GM12878 (cell line): ENCODE results near the gene NID1. TPM values are rescaled to one million over a fixed set of nuclear protein-coding genes. Genes with fewer than 3 reads are reported as not detected.
A peak's percentile ranks its signal among the peaks of the same experiment; 100 is the strongest.

Source experiments
- ATAC-seq: fragments of 200-7000 bp; cut with Tn5 transposase; 3 replicates; pipeline ENCODE4 v1.9.1; 2020; ENCODE audit warnings: mild to moderate bottlenecking, moderate library complexity
- BruUV-seq: library from RNA; stranded (reverse); fragments of 400-500 nt; replicated peaks from 2 replicates; lab custom pipeline; 2021; lab: Mats Ljungman, UMichigan
- CTCF ChIA-PET: fragments of 300-600 bp; sonication (Branson Sonifier 250); formaldehyde crosslinking; extraction: SDS; loops from one replicate; lab custom pipeline; 2021; ENCODE audit warnings: inconsistent platforms; lab: Yijun Ruan, JAX
- POLR2A ChIA-PET: fragments of 350-600 bp; formaldehyde crosslinking; extraction: SDS; loops from one replicate; lab custom pipeline; 2021; ENCODE audit warnings: inconsistent platforms; lab: Charles Lee
- RAD21 ChIA-PET: fragments of 300-600 bp; sonication (Branson Sonifier 250); formaldehyde crosslinking; loops from one replicate; lab custom pipeline; 2023; ENCODE audit warnings: antibody characterized with exemption; ENCODE audit not compliant: unreplicated experiment; lab: Charles Lee
- SMC1A ChIA-PET: fragments of 300-600 bp; sonication (Branson Sonifier 250); formaldehyde crosslinking; loops from one replicate; lab custom pipeline; 2023; ENCODE audit not compliant: unreplicated experiment, uncharacterized antibody; lab: Charles Lee
- DNase-seq: peaks from one replicate; pipeline ENCODE4 v3.0.0-alpha.2; 2011; ENCODE audit warnings: low read depth, low spot score
- FAIRE-seq: peaks from 3 replicates; lab custom pipeline; 2011; peaks lifted over from hg19 to GRCh38; lab: Jason Lieb, UNC
- H2AFZ ChIP-seq: 2 replicates; pipeline ENCODE4 v1.6.0; 2011; ENCODE audit warnings: low read depth, low read length, control low read depth; ENCODE audit not compliant: control insufficient read depth
- H3K27ac ChIP-seq: 2 replicates; pipeline ENCODE4 v1.5.1; 2011; ENCODE audit warnings: control low read depth; ENCODE audit not compliant: control insufficient read depth, insufficient read depth
- H3K27me3 ChIP-seq, 2 experiments: replicated peaks in 1 of 2; 2 replicates each; pipeline versions ENCODE4 v1.6.0 to v1.6.1; 2011; ENCODE audit warnings: low read length in 1 of 2; ENCODE audit not compliant: control insufficient read depth in 2 of 2, insufficient read depth in 2 of 2
- H3K36me3 ChIP-seq, 2 experiments: 2 replicates each; pipeline ENCODE4 v1.5.1; 2011; ENCODE audit warnings: low read length in 1 of 2; ENCODE audit not compliant: control insufficient read depth in 2 of 2, insufficient read depth in 2 of 2
- H3K4me1 ChIP-seq: 2 replicates; pipeline ENCODE4 v1.6.1; 2011; ENCODE audit warnings: mild to moderate bottlenecking, low read length, moderate library complexity, mixed read lengths; ENCODE audit not compliant: control insufficient read depth, insufficient read depth
- H3K4me2 ChIP-seq: 2 replicates; pipeline ENCODE4 v1.6.0; 2011; ENCODE audit warnings: control low read depth; ENCODE audit not compliant: control insufficient read depth, insufficient read depth
- H3K4me3 ChIP-seq: fragments of 200-600 bp; sonication (generic); 2 replicates; pipeline ENCODE4 v1.5.1; 2016
- H3K79me2 ChIP-seq: 2 replicates; pipeline ENCODE4 v1.6.0; 2011; ENCODE audit warnings: low read length; ENCODE audit not compliant: control insufficient read depth, insufficient read depth
- H3K9ac ChIP-seq: 2 replicates; pipeline ENCODE4 v1.8.0; 2011; ENCODE audit warnings: low read length, control low read depth, mixed read lengths; ENCODE audit not compliant: control insufficient read depth, insufficient read depth
- H3K9me3 ChIP-seq: replicated peaks from 3 replicates; pipeline ENCODE4 v1.5.1; 2011; ENCODE audit warnings: mild to moderate bottlenecking, low read length; ENCODE audit not compliant: control insufficient read depth, insufficient read depth
- H4K20me1 ChIP-seq: 2 replicates; pipeline ENCODE4 v1.6.0; 2011; ENCODE audit not compliant: control insufficient read depth, insufficient read depth
- CHD4 ChIP-seq: fragments of 200-600 bp; sonication (generic); IDR thresholded peaks from 2 replicates; pipeline ENCODE4 v1.6.1; 2016; ENCODE audit warnings: mild to moderate bottlenecking
- DPF2 ChIP-seq: fragments of 450-650 bp; IDR thresholded peaks from 2 replicates; pipeline ENCODE4 v1.6.1; 2017; ENCODE audit warnings: mild to moderate bottlenecking
- IRF4 ChIP-seq: IDR thresholded peaks from 2 replicates; pipeline ENCODE4 v1.6.1; 2011; ENCODE audit warnings: low read depth, low read length
- MTA3 ChIP-seq: IDR thresholded peaks from 2 replicates; pipeline ENCODE4 v1.6.1; 2012; ENCODE audit warnings: low read length, inconsistent platforms, borderline replicate concordance
- NFYB ChIP-seq: IDR thresholded peaks from 2 replicates; pipeline ENCODE4 v1.6.1; 2011; ENCODE audit warnings: low read depth, mild to moderate bottlenecking, low read length, improper control_type of control experiment, moderate library complexity; ENCODE audit not compliant: insufficient read depth
- RAD21 ChIP-seq: IDR thresholded peaks from 2 replicates; pipeline ENCODE4 v1.6.1; 2011; ENCODE audit warnings: mild to moderate bottlenecking, low read depth, low read length, moderate library complexity; ENCODE audit not compliant: insufficient read depth
- SMAD1 ChIP-seq: fragments of 450-650 bp; IDR thresholded peaks from 2 replicates; pipeline ENCODE4 v1.6.1; 2018; ENCODE audit warnings: mild to moderate bottlenecking, low read depth; ENCODE audit not compliant: partially characterized antibody
- TAF1 ChIP-seq: IDR thresholded peaks from 2 replicates; pipeline ENCODE4 v1.6.1; 2011; ENCODE audit warnings: mild to moderate bottlenecking, low read depth, low read length, borderline replicate concordance
- TARDBP ChIP-seq: IDR thresholded peaks from 2 replicates; pipeline ENCODE4 v1.6.1; 2016; ENCODE audit warnings: borderline replicate concordance
- ZSCAN29 ChIP-seq: fragments of 450-650 bp; IDR thresholded peaks from 2 replicates; pipeline ENCODE4 v1.6.1; 2017; ENCODE audit warnings: mild to moderate bottlenecking, moderate library complexity
- WGBS: methylation state at CpG from one replicate; pipeline ENCODE4 v1.1.6; 2016; ENCODE audit warnings: low lambda C conversion rate; ENCODE audit not compliant: insufficient replicate concordance, insufficient coverage; ENCODE audit errors: missing lambda C conversion rate; 5-methylcytosine and 5-hydroxymethylcytosine counted together
- in situ Hi-C: fragments of 300-500 bp; cut with MboI; formaldehyde crosslinking; loops from 9 replicates; pipeline ENCODE4 v1.14.3; 2018; ENCODE audit warnings: mixed read lengths
- intact Hi-C: fragments of 100-400 bp; cut with micrococcal nuclease; formaldehyde crosslinking; loops from one replicate; pipeline ENCODE4 v1.14.2; 2022; ENCODE audit not compliant: unreplicated experiment
- polyA plus RNA-seq, 11 experiments: library from polyadenylated mRNA; depleted of rRNA in 4 of 11; unstranded in 6 of 11; stranded (reverse) in 5 of 11; fragments of >200 nt; fragmentation: Nextera tagmentation in 4 of 11; fragmentation: Illumina TruSeq in 1 of 11; extraction: Ambion mirVana in 4 of 11; extraction: Trizol in 1 of 11; gene quantifications; 1 replicate in 1 of 11; 2 replicates in 10 of 11; pipeline versions ENCODE4 v1.2.1 to v1.2.3, GENCODE V29; 2011 to 2016; ENCODE audit warnings: inconsistent platforms in 2 of 11, missing spikeins in 2 of 11, low read depth in 1 of 11
- total RNA-seq, 4 experiments: library from RNA; depleted of rRNA in 3 of 4; stranded (reverse); fragments of >200 nt in 3 of 4; fragmentation: Illumina TruSeq in 1 of 4; extraction: Trizol in 1 of 4; gene quantifications; 2 replicates each; pipeline versions ENCODE4 v1.2.1 to v1.2.3, GENCODE V29; 2013 to 2021
- TF ChIP-seq, protein P1 (sequence below): fragments of 450-650 bp; IDR thresholded peaks from 2 replicates; pipeline ENCODE4 v1.6.1; 2017; ENCODE audit warnings: mild to moderate bottlenecking, moderate library complexity
- TF ChIP-seq, protein P2 (sequence below): IDR thresholded peaks from 2 replicates; pipeline ENCODE4 v1.6.1; 2012; ENCODE audit warnings: low read depth, low read length, improper control_type of control experiment
- TF ChIP-seq, protein P3 (sequence below): IDR thresholded peaks from 2 replicates; pipeline ENCODE4 v1.6.1; 2012; ENCODE audit warnings: improper control_type of control experiment, low read depth, low read length; ENCODE audit not compliant: insufficient replicate concordance

Gene NID1
- total and polyA plus RNA-seq, 10 of the 15 experiments (the other 5 are each of a cell fraction or from before 2014, with no cell fraction given) = 4.2 to 25.7 (median 11.3) TPM

DNA sequence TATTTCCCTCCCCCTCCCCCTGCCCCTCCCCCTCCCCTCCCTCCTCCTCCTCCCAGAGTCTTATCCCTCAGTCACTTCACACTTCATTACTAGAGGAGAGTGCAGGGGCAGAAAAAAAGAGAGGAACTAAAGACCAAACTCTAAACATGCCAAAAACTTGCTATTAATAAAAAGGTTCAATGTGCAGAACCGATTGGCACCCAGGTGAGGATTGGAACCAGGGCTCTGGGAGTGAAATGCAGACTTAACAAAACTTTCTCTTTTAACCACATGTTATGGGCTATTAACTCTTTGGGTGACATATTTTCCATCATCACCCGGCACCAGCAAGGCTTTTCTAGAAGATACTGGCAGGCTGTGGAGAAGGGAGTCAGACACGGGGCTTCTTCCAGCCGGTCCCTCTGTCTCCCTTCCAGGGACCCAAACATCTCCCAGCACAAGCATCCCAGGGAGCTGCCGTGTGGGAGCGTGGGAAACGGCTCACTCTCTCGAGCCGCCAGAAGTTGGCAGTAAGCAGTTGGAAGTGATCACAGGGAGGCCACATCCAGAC, 13.6 kb downstream of the NID1 start:
- RAD21 ChIA-PET = interaction anchor here (0.9 kb wide), 1 partner anchor 79 kb away, joined by 3 read pairs; no protein-coding TSS in a partner anchor
- TF ChIP-seq DPF2 (no peak), CHD4 (no peak), RAD21 (no peak), IRF4 (no peak), SMAD1 (no peak), TARDBP (no peak), ZSCAN29 (no peak), TAF1 (no peak), NFYB (no peak), MTA3 (no peak)
- TF ChIP-seq, protein P1, sequence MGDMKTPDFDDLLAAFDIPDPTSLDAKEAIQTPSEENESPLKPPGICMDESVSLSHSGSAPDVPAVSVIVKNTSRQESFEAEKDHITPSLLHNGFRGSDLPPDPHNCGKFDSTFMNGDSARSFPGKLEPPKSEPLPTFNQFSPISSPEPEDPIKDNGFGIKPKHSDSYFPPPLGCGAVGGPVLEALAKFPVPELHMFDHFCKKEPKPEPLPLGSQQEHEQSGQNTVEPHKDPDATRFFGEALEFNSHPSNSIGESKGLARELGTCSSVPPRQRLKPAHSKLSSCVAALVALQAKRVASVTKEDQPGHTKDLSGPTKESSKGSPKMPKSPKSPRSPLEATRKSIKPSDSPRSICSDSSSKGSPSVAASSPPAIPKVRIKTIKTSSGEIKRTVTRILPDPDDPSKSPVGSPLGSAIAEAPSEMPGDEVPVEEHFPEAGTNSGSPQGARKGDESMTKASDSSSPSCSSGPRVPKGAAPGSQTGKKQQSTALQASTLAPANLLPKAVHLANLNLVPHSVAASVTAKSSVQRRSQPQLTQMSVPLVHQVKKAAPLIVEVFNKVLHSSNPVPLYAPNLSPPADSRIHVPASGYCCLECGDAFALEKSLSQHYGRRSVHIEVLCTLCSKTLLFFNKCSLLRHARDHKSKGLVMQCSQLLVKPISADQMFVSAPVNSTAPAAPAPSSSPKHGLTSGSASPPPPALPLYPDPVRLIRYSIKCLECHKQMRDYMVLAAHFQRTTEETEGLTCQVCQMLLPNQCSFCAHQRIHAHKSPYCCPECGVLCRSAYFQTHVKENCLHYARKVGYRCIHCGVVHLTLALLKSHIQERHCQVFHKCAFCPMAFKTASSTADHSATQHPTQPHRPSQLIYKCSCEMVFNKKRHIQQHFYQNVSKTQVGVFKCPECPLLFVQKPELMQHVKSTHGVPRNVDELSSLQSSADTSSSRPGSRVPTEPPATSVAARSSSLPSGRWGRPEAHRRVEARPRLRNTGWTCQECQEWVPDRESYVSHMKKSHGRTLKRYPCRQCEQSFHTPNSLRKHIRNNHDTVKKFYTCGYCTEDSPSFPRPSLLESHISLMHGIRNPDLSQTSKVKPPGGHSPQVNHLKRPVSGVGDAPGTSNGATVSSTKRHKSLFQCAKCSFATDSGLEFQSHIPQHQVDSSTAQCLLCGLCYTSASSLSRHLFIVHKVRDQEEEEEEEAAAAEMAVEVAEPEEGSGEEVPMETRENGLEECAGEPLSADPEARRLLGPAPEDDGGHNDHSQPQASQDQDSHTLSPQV = no peak
- TF ChIP-seq, protein P2, sequence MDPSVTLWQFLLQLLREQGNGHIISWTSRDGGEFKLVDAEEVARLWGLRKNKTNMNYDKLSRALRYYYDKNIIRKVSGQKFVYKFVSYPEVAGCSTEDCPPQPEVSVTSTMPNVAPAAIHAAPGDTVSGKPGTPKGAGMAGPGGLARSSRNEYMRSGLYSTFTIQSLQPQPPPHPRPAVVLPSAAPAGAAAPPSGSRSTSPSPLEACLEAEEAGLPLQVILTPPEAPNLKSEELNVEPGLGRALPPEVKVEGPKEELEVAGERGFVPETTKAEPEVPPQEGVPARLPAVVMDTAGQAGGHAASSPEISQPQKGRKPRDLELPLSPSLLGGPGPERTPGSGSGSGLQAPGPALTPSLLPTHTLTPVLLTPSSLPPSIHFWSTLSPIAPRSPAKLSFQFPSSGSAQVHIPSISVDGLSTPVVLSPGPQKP = no peak
- TF ChIP-seq, protein P3, sequence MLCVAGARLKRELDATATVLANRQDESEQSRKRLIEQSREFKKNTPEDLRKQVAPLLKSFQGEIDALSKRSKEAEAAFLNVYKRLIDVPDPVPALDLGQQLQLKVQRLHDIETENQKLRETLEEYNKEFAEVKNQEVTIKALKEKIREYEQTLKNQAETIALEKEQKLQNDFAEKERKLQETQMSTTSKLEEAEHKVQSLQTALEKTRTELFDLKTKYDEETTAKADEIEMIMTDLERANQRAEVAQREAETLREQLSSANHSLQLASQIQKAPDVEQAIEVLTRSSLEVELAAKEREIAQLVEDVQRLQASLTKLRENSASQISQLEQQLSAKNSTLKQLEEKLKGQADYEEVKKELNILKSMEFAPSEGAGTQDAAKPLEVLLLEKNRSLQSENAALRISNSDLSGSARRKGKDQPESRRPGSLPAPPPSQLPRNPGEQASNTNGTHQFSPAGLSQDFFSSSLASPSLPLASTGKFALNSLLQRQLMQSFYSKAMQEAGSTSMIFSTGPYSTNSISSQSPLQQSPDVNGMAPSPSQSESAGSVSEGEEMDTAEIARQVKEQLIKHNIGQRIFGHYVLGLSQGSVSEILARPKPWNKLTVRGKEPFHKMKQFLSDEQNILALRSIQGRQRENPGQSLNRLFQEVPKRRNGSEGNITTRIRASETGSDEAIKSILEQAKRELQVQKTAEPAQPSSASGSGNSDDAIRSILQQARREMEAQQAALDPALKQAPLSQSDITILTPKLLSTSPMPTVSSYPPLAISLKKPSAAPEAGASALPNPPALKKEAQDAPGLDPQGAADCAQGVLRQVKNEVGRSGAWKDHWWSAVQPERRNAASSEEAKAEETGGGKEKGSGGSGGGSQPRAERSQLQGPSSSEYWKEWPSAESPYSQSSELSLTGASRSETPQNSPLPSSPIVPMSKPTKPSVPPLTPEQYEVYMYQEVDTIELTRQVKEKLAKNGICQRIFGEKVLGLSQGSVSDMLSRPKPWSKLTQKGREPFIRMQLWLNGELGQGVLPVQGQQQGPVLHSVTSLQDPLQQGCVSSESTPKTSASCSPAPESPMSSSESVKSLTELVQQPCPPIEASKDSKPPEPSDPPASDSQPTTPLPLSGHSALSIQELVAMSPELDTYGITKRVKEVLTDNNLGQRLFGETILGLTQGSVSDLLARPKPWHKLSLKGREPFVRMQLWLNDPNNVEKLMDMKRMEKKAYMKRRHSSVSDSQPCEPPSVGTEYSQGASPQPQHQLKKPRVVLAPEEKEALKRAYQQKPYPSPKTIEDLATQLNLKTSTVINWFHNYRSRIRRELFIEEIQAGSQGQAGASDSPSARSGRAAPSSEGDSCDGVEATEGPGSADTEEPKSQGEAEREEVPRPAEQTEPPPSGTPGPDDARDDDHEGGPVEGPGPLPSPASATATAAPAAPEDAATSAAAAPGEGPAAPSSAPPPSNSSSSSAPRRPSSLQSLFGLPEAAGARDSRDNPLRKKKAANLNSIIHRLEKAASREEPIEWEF = no peak

More for the DNA sequence above, 13.6 kb downstream of the NID1 start:
- Histone ChIP-seq H3K9ac (no peak overlapping the region), H3K4me1 (peaks cover 3% of the 10 kb centered on the region; the same call in 1 of the 2 replicates), H4K20me1 (no peaks in the 10 kb centered on the region), H3K79me2 (peaks cover 6% of the 10 kb centered on the region), H3K4me2 (no peak overlapping the region), H3K36me3 (no peaks in the 10 kb centered on the region), H3K4me3 (no peak overlapping the region), H3K27ac (no peak overlapping the region), H3K9me3 (no peaks in the 10 kb centered on the region; the same call in 2 of the 3 replicates), H2AFZ (no peak overlapping the region), H3K27me3 (no peaks in the 10 kb centered on the region)
- ChIA-PET CTCF (interaction anchor here (0.6 to 0.9 kb wide), 2 partner anchors 9 to 11 kb away, joined by 3 to 4 read pairs; no protein-coding TSS in a partner anchor), SMC1A (interaction anchor here (1.3 kb wide), 1 partner anchor 79 kb away, joined by 3 read pairs; no protein-coding TSS in a partner anchor), POLR2A (interaction anchor here (0.6 kb wide), 1 partner anchor 707 kb away, joined by 3 read pairs; no protein-coding TSS in a partner anchor)
- no peak for DNase-seq
- 65% methylated on average over 9 of the region's 9 CpGs for WGBS
- in situ Hi-C loops (no loop called here), intact Hi-C loops (no loop called here)
- peak; percentile 69 for ATAC-seq
- FAIRE-seq = peak; percentile 41
- no TSS peak for BruUV-seq
